ENCODE results near the gene GNB1L. TPM values are rescaled to one million over a fixed set of nuclear protein-coding genes. Genes with fewer than 3 reads are reported as not detected.

Gene GNB1L
- polyA plus RNA-seq, 4 donors = 2.8 to 6.6 (median 5.3) TPM

GRCh38 chr22:19757140-19757984 lies 97.3 kb downstream of the GNB1L start:
- no peak for DNase-seq (ENCODE audit: low read depth in 4 of 4, low spot score in 2 of 4)

GRCh38 chr22:19756288-19757128 lies 98.2 kb downstream of the GNB1L start:
- DNase-seq (ENCODE audit: low read depth in 4 of 4, low spot score in 2 of 4) = no peak

- DNase-seq (ENCODE audit: low read depth in 4 of 4, low spot score in 2 of 4) = no peak
These were observed 98.9 kb downstream of the GNB1L start for GRCh38 chr22:19755722-19756287.

- DNase-seq (ENCODE audit: low read depth in 4 of 4, low spot score in 2 of 4) = no peak
These were observed 99.4 kb downstream of the GNB1L start for GRCh38 chr22:19755145-19755710.

- no peak for DNase-seq (ENCODE audit: low read depth in 4 of 4, low spot score in 2 of 4)
These were observed 100.0 kb downstream of the GNB1L start for GRCh38 chr22:19754701-19755144.

GRCh38 chr22:19753996-19754700 lies 100.5 kb downstream of the GNB1L start:
- no peak for DNase-seq (ENCODE audit: low read depth in 4 of 4, low spot score in 2 of 4)

- DNase-seq (ENCODE audit: low read depth in 4 of 4, low spot score in 2 of 4) = no peak
These were observed 101.4 kb downstream of the GNB1L start for GRCh38 chr22:19753090-19753842.

- DNase-seq (ENCODE audit: low read depth in 4 of 4, low spot score in 2 of 4) = no peak
These were observed 103.0 kb downstream of the GNB1L start for GRCh38 chr22:19751497-19752245.

GRCh38 chr22:19750507-19751490 lies 103.9 kb downstream of the GNB1L start:
- no peak for DNase-seq (ENCODE audit: low read depth in 4 of 4, low spot score in 2 of 4)

GRCh38 chr22:19749876-19750275 lies 104.8 kb downstream of the GNB1L start:
- no peak for DNase-seq (ENCODE audit: low read depth in 4 of 4, low spot score in 2 of 4)

GRCh38 chr22:19748991-19749664 lies 105.5 kb downstream of the GNB1L start:
- DNase-seq (ENCODE audit: low read depth in 4 of 4, low spot score in 2 of 4) = no peak

- no peak for DNase-seq (ENCODE audit: low read depth in 4 of 4, low spot score in 2 of 4)
These were observed 106.5 kb downstream of the GNB1L start for GRCh38 chr22:19748139-19748538.

- no peak for DNase-seq (ENCODE audit: low read depth in 4 of 4, low spot score in 2 of 4)
These were observed 107.1 kb downstream of the GNB1L start for GRCh38 chr22:19747551-19747950.

GRCh38 chr22:19746726-19747125 lies 107.9 kb downstream of the GNB1L start:
- no peak for DNase-seq (ENCODE audit: low read depth in 4 of 4, low spot score in 2 of 4)

- no peak for DNase-seq (ENCODE audit: low read depth in 4 of 4, low spot score in 2 of 4)
These were observed 109.2 kb downstream of the GNB1L start for GRCh38 chr22:19745155-19746101.
